HEK293T (cell line): ENCODE results near the gene LSM14B.

ENCODE experiments used
- BHLHE40 ChIP-seq: fragments of 450-650 bp; IDR thresholded peaks from 2 replicates; pipeline ENCODE4 v1.6.1; 2016; ENCODE audit warnings: mild to moderate bottlenecking, moderate library complexity, borderline replicate concordance
- CTBP1 ChIP-seq: fragments of 450-650 bp; IDR thresholded peaks from 2 replicates; pipeline ENCODE4 v1.6.1; 2016; ENCODE audit warnings: borderline replicate concordance
- FOXK2 ChIP-seq: fragments of 450-650 bp; IDR thresholded peaks from 2 replicates; pipeline ENCODE4 v1.6.1; 2016; ENCODE audit warnings: mild to moderate bottlenecking
- HDGF ChIP-seq: fragments of 450-650 bp; IDR thresholded peaks from 2 replicates; pipeline ENCODE4 v1.6.1; 2017; ENCODE audit warnings: antibody characterized with exemption, borderline replicate concordance
- LEF1 ChIP-seq: fragments of 450-650 bp; IDR thresholded peaks from 2 replicates; pipeline ENCODE4 v1.6.1; 2017; ENCODE audit warnings: mild to moderate bottlenecking, borderline replicate concordance
- NFRKB ChIP-seq: fragments of 450-650 bp; IDR thresholded peaks from 2 replicates; pipeline ENCODE4 v1.6.1; 2016; ENCODE audit warnings: mild to moderate bottlenecking, moderate library complexity
- SP1 ChIP-seq: fragments of 450-650 bp; IDR thresholded peaks from 2 replicates; pipeline ENCODE4 v1.6.1; 2017
- SUZ12 ChIP-seq: fragments of 450-650 bp; IDR thresholded peaks from 2 replicates; pipeline ENCODE4 v1.6.1; 2016; ENCODE audit warnings: mild to moderate bottlenecking
- ZNF384 ChIP-seq: fragments of 450-650 bp; IDR thresholded peaks from 2 replicates; pipeline ENCODE4 v1.6.1; 2016
- TF ChIP-seq, protein P1 (sequence below): fragments of 450-650 bp; IDR thresholded peaks from 2 replicates; pipeline ENCODE4 v1.6.1; 2016

DNA sequence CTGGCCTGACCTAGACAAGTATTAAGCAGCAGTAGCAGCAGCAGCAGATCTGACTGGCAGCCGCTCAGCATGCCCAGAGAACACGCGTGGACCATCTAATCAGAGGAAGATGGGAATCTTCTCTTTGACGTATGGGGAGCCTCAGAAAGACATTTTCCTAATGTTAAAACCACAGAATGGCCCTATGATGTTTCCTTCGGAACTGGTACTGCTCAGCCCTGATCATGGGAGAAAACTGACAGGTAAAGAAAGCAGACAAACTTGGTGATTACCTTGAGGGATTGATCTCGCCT is 14.8 kb downstream of the LSM14B start:
- TF ChIP-seq SUZ12, result no peak
- no peak for TF ChIP-seq NFRKB
- no peak for TF ChIP-seq FOXK2
- TF ChIP-seq LEF1, result no peak
- no peak for TF ChIP-seq CTBP1
- TF ChIP-seq, protein P1, sequence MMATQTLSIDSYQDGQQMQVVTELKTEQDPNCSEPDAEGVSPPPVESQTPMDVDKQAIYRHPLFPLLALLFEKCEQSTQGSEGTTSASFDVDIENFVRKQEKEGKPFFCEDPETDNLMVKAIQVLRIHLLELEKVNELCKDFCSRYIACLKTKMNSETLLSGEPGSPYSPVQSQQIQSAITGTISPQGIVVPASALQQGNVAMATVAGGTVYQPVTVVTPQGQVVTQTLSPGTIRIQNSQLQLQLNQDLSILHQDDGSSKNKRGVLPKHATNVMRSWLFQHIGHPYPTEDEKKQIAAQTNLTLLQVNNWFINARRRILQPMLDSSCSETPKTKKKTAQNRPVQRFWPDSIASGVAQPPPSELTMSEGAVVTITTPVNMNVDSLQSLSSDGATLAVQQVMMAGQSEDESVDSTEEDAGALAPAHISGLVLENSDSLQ, result no peak
- TF ChIP-seq SP1, result no peak
- TF ChIP-seq ZNF384, result no peak
- TF ChIP-seq HDGF, result no peak
- TF ChIP-seq BHLHE40, result no peak
